Trophoblast cell (in vitro differentiated cells and primary cell): ENCODE measurements around the gene NFKBIL1. TPM values are rescaled to one million over a fixed set of nuclear protein-coding genes. Genes with fewer than 3 reads are reported as not detected.
"Not testable (repeated sequence)": the region's sequence is repeated elsewhere in the genome, so short reads cannot be mapped to it uniquely, and the experiment has no call there.

Experiments used
- DNase-seq, 2 donors: peaks; one replicate each; pipeline ENCODE4 v3.0.0-alpha.2; 2016
- H2AFZ ChIP-seq: 2 replicates; pipeline ENCODE4 v1.6.1; 2013; ENCODE audit warnings: low read length, moderate library complexity, mild to moderate bottlenecking; ENCODE audit not compliant: insufficient read depth, poor library complexity
- H2AK5ac ChIP-seq: 2 replicates; pipeline ENCODE4 v1.6.1; 2013; ENCODE audit warnings: mild to moderate bottlenecking, low read length
- H2BK120ac ChIP-seq: 2 replicates; pipeline ENCODE4 v1.6.1; 2013; ENCODE audit warnings: low read length, mild to moderate bottlenecking, moderate library complexity; ENCODE audit not compliant: insufficient read depth, poor library complexity
- H2BK12ac ChIP-seq: 2 replicates; pipeline ENCODE4 v1.6.1; 2013; ENCODE audit warnings: mild to moderate bottlenecking, low read length, moderate library complexity
- H2BK5ac ChIP-seq: 2 replicates; pipeline ENCODE4 v1.6.1; 2013; ENCODE audit warnings: low read length, low read depth, moderate library complexity, mild to moderate bottlenecking; ENCODE audit not compliant: poor library complexity
- H3K14ac ChIP-seq: 2 replicates; pipeline ENCODE4 v1.6.1; 2013; ENCODE audit warnings: mild to moderate bottlenecking, low read length
- H3K18ac ChIP-seq: 2 replicates; pipeline ENCODE4 v1.6.1; 2013; ENCODE audit warnings: mild to moderate bottlenecking, low read length
- H3K23ac ChIP-seq: 2 replicates; pipeline ENCODE4 v1.6.1; 2013; ENCODE audit warnings: low read length
- H3K27ac ChIP-seq: 2 replicates; pipeline ENCODE4 v1.5.1; 2013; ENCODE audit warnings: low read depth, mild to moderate bottlenecking, inconsistent platforms, low read length, moderate library complexity
- H3K27me3 ChIP-seq: 2 replicates; pipeline ENCODE4 v1.6.1; 2013; ENCODE audit warnings: inconsistent platforms, mild to moderate bottlenecking, low read length, moderate library complexity; ENCODE audit not compliant: insufficient read depth
- H3K36me3 ChIP-seq, 2 experiments: 1 replicate in 1 of 2; 2 replicates in 1 of 2; pipeline ENCODE4 v1.6.1; 2013; ENCODE audit warnings: low read length in 2 of 2, mild to moderate bottlenecking in 2 of 2, moderate library complexity in 1 of 2; ENCODE audit not compliant: insufficient read depth in 2 of 2, control insufficient read depth in 1 of 2
- H3K4ac ChIP-seq: 2 replicates; pipeline ENCODE4 v1.6.1; 2013; ENCODE audit warnings: low read depth, mild to moderate bottlenecking, low read length, moderate library complexity
- H3K4me1 ChIP-seq, 2 experiments: 1 replicate in 1 of 2; 2 replicates in 1 of 2; pipeline ENCODE4 v1.6.1; 2013; ENCODE audit warnings: low read length in 2 of 2, mild to moderate bottlenecking in 2 of 2, moderate library complexity in 1 of 2; ENCODE audit not compliant: insufficient read depth in 2 of 2, control insufficient read depth in 1 of 2
- H3K4me2 ChIP-seq: 2 replicates; pipeline ENCODE4 v1.6.1; 2013; ENCODE audit warnings: inconsistent platforms, mild to moderate bottlenecking, low read length, moderate library complexity
- H3K4me3 ChIP-seq: 2 replicates; pipeline ENCODE4 v1.5.1; 2013; ENCODE audit warnings: mild to moderate bottlenecking, low read depth, low read length, inconsistent platforms
- H3K79me1 ChIP-seq: one replicate; pipeline ENCODE4 v1.6.1; 2013; ENCODE audit warnings: low read length
- H3K79me2 ChIP-seq: 2 replicates; pipeline ENCODE4 v1.6.1; 2013; ENCODE audit warnings: low read length, mild to moderate bottlenecking; ENCODE audit not compliant: control insufficient read depth, insufficient read depth, poor library complexity
- H3K9ac ChIP-seq: 2 replicates; pipeline ENCODE4 v1.6.1; 2013; ENCODE audit warnings: mild to moderate bottlenecking, low read length
- H3K9me3 ChIP-seq: 2 replicates; pipeline ENCODE4 v1.6.1; 2013; ENCODE audit warnings: low read depth, mild to moderate bottlenecking, control low read depth, inconsistent platforms, low read length; ENCODE audit not compliant: insufficient read depth
- H4K12ac ChIP-seq: 2 replicates; pipeline ENCODE4 v1.6.1; 2013; ENCODE audit warnings: low read depth, mild to moderate bottlenecking, low read length, moderate library complexity
- H4K8ac ChIP-seq: 2 replicates; pipeline ENCODE4 v1.6.1; 2013; ENCODE audit warnings: low read depth, mild to moderate bottlenecking, low read length, moderate library complexity
- H4K91ac ChIP-seq: one replicate; pipeline ENCODE4 v1.6.1; 2013; ENCODE audit warnings: low read depth, mild to moderate bottlenecking, low read length, moderate library complexity
- WGBS: extraction: QIAGEN DNeasy Blood & Tissue Kit; methylation state at CpG from one replicate; pipeline ENCODE4 v1.1.7; 2013; ENCODE audit warnings: missing lambda C conversion rate; ENCODE audit not compliant: insufficient read length, insufficient coverage; ENCODE audit errors: extremely low coverage; 5-methylcytosine and 5-hydroxymethylcytosine counted together
- polyA plus RNA-seq: library from polyadenylated mRNA; stranded (reverse); fragments of 200-250 nt; gene quantifications from 2 replicates; pipeline ENCODE4 v1.2.3, GENCODE V29; 2013

NFKBIL1 gene
- polyA plus RNA-seq = 14.9 and 15.8 TPM in 2 replicates

- no CpG with 5 or more reads among the region's 25 CpGs for WGBS
- peak within 1 kb of the TSS; percentile 5 for H4K12ac ChIP-seq
- peak within 1 kb of the TSS; percentile 52 for H4K91ac ChIP-seq
- peaks cover 4% of the 10 kb centered on the region for H3K79me1 ChIP-seq
- H3K14ac ChIP-seq = peak within 1 kb of the TSS; percentile 23
- peak within 1 kb of the TSS; percentile 75 for H3K4me2 ChIP-seq
- H3K27me3 ChIP-seq = no peaks in the 10 kb centered on the region
- H2BK12ac ChIP-seq = peak within 1 kb of the TSS; percentile 1
- peak within 1 kb of the TSS; percentile 38 for H3K4me3 ChIP-seq
- H3K23ac ChIP-seq = no peak within 1 kb of the TSS
- no peak within 1 kb of the TSS for H2BK5ac ChIP-seq
- peaks cover 4 to 7% of the 10 kb centered on the region in 2 experiments for H3K36me3 ChIP-seq
- H3K9me3 ChIP-seq = no peaks in the 10 kb centered on the region
- peak within 1 kb of the TSS; percentile 82 for H4K8ac ChIP-seq
- H3K18ac ChIP-seq = peak within 1 kb of the TSS; percentile 0
- H2AK5ac ChIP-seq = peak within 1 kb of the TSS; percentile 48
- H3K79me2 ChIP-seq = no peaks in the 10 kb centered on the region
- peak within 1 kb of the TSS; percentile 40 for H2AFZ ChIP-seq
- peak within 1 kb of the TSS; percentile 39 for H3K27ac ChIP-seq
- H3K4me1 ChIP-seq = peaks cover 4 to 5% of the 10 kb centered on the region in 2 experiments
- H2BK120ac ChIP-seq = no peak within 1 kb of the TSS
- peak; percentile 89 to 92 for DNase-seq
- peak within 1 kb of the TSS; percentile 37 for H3K4ac ChIP-seq
- no peak within 1 kb of the TSS for H3K9ac ChIP-seq
Measured at GRCh38 chr6:31546958-31547726, at the start of gene NFKBIL1. Gene NFKBIL1 (plus strand): TSS chr6:31547608. CDS start chr6:31547695, 87 bp downstream.

- H4K12ac ChIP-seq = no peak overlapping the region
- no peak overlapping the region for H3K4ac ChIP-seq
- H2BK120ac ChIP-seq = no peak overlapping the region
- no peak overlapping the region for H4K8ac ChIP-seq
- H3K79me2 ChIP-seq = no peaks in the 10 kb centered on the region
- H3K18ac ChIP-seq = no peak overlapping the region
- no peak overlapping the region for H3K4me3 ChIP-seq
- no peak overlapping the region for H3K27ac ChIP-seq
- whole genome bisulfite sequencing = no CpG with 5 or more reads among the region's 21 CpGs
- H4K91ac ChIP-seq = no peak overlapping the region
- no peak overlapping the region for H3K23ac ChIP-seq
- no peaks in the 10 kb centered on the region for H3K36me3 ChIP-seq
- no peaks in the 10 kb centered on the region for H3K79me1 ChIP-seq
- H2BK12ac ChIP-seq = no peak overlapping the region
- H3K4me2 ChIP-seq = peak overlapping the region; percentile 36
- H3K4me1 ChIP-seq = peaks cover 3 to 7% of the 10 kb centered on the region in 2 experiments
- H2AK5ac ChIP-seq = no peak overlapping the region
- DNase-seq = peak in 1 of 2 donors; percentile 20
- no peaks in the 10 kb centered on the region for H3K9me3 ChIP-seq
- no peak overlapping the region for H3K9ac ChIP-seq
- peaks cover 20% of the 10 kb centered on the region for H3K27me3 ChIP-seq
- no peak overlapping the region for H2BK5ac ChIP-seq
- H3K14ac ChIP-seq = no peak overlapping the region
- no peak overlapping the region for H2AFZ ChIP-seq
Measured at GRCh38 chr6:31498748-31499147, 48.7 kb upstream of the NFKBIL1 start.

GRCh38 chr6:31499648-31500047, 47.8 kb upstream of the NFKBIL1 start:
- WGBS = no CpG with 5 or more reads among the region's 2 CpGs
- H3K4me1 ChIP-seq, H3K79me1 ChIP-seq, DNase-seq, H3K9me3 ChIP-seq, H3K9ac ChIP-seq, H3K4me2 ChIP-seq, H2BK5ac ChIP-seq, H4K91ac ChIP-seq, H3K4ac ChIP-seq, H3K14ac ChIP-seq, H3K4me3 ChIP-seq, H2AFZ ChIP-seq, H3K36me3 ChIP-seq, H3K79me2 ChIP-seq, H3K27ac ChIP-seq, H3K18ac ChIP-seq, H4K8ac ChIP-seq, H2BK120ac ChIP-seq, H2BK12ac ChIP-seq, H4K12ac ChIP-seq, H2AK5ac ChIP-seq, H3K23ac ChIP-seq: not testable (repeated sequence)
- H3K27me3 ChIP-seq = peaks cover 20% of the 10 kb centered on the region

GRCh38 chr6:31502586-31502985, 44.8 kb upstream of the NFKBIL1 start:
- Histone ChIP-seq H4K8ac (no peak overlapping the region), H3K9me3 (no peaks in the 10 kb centered on the region)

More at GRCh38 chr6:31502586-31502985, 44.8 kb upstream of the NFKBIL1 start:
- no peaks in the 10 kb centered on the region for H3K79me1 ChIP-seq
- H3K18ac ChIP-seq = no peak overlapping the region
- no peak overlapping the region for H4K91ac ChIP-seq
- H2AFZ ChIP-seq = no peak overlapping the region
- no peak overlapping the region for H3K27ac ChIP-seq
- no peak for DNase-seq
- H3K14ac ChIP-seq = no peak overlapping the region
- no peak overlapping the region for H2BK5ac ChIP-seq
- H3K27me3 ChIP-seq = peaks cover 14% of the 10 kb centered on the region
- no peak overlapping the region for H3K4me2 ChIP-seq
- peaks cover 0 to 5% of the 10 kb centered on the region in 2 experiments for H3K4me1 ChIP-seq
- no peak overlapping the region for H3K9ac ChIP-seq
- H2BK12ac ChIP-seq = no peak overlapping the region
- H3K4ac ChIP-seq = no peak overlapping the region
- no peak overlapping the region for H3K23ac ChIP-seq
- H3K4me3 ChIP-seq = no peak overlapping the region
- H2AK5ac ChIP-seq = no peak overlapping the region
- H3K36me3 ChIP-seq = no peaks in the 10 kb centered on the region
- no peak overlapping the region for H2BK120ac ChIP-seq
- no peaks in the 10 kb centered on the region for H3K79me2 ChIP-seq
- no peak overlapping the region for H4K12ac ChIP-seq
